Tibial nerve (tissue), 4 donors: Measurements from ENCODE around the gene PPP2R2D. TPM values are rescaled to one million over a fixed set of nuclear protein-coding genes. Genes with fewer than 3 reads are reported as not detected.
"Not testable (repeated sequence)": the region's sequence is repeated elsewhere in the genome, so short reads cannot be mapped to it uniquely, and the experiment has no call there.

Experiments
- DNase-seq, 2 donors: peaks; one replicate each; pipeline ENCODE4 v3.0.0-alpha.2; 2019; ENCODE audit warnings: low spot score in 2 of 2
- H3K27ac ChIP-seq, 4 donors: fragments of 200-600 bp; sonication (generic) in 3 of 4; one replicate each; pipeline ENCODE4 v1.5.1; 2017 to 2019; ENCODE audit warnings: mild to moderate bottlenecking in 1 of 4
- H3K27me3 ChIP-seq, 2 donors: fragments of 200-600 bp; sonication (generic) in 1 of 2; one replicate each; pipeline versions ENCODE4 v1.5.1 to v1.6.0; 2017 to 2019
- H3K36me3 ChIP-seq, 3 donors: fragments of 200-600 bp; sonication (generic); one replicate each; pipeline ENCODE4 v1.5.1; 2018 to 2019
- H3K4me1 ChIP-seq, 4 donors: fragments of 200-600 bp; sonication (generic) in 3 of 4; one replicate each; pipeline ENCODE4 v1.5.1; 2017 to 2019
- H3K4me3 ChIP-seq, 4 donors: fragments of 200-600 bp; sonication (generic) in 3 of 4; one replicate each; pipeline ENCODE4 v1.5.1; 2017 to 2019; ENCODE audit warnings: mild to moderate bottlenecking in 1 of 4, moderate library complexity in 1 of 4
- H3K9me3 ChIP-seq, 4 donors: fragments of 200-600 bp; sonication (generic) in 3 of 4; one replicate each; pipeline ENCODE4 v1.5.1; 2017 to 2019
- CTCF ChIP-seq, 5 experiments: fragments of 200-600 bp in 3 of 5; fragments of 450-650 bp in 2 of 5; sonication (generic) in 3 of 5; IDR thresholded peaks; one replicate each; pipeline ENCODE4 v1.5.1; 2016 to 2019; ENCODE audit warnings: antibody characterized with exemption in 5 of 5, mild to moderate bottlenecking in 3 of 5, moderate library complexity in 2 of 5
- EP300 ChIP-seq, 2 donors: sonication (generic); formaldehyde crosslinking; IDR thresholded peaks; one replicate each; pipeline ENCODE4 v1.6.1; 2017; ENCODE audit warnings: antibody characterized with exemption in 2 of 2, mild to moderate bottlenecking in 1 of 2
- POLR2A ChIP-seq, 2 donors: fragments of 450-650 bp; IDR thresholded peaks; one replicate each; pipeline ENCODE4 v1.6.1; 2017; ENCODE audit warnings: antibody characterized with exemption in 2 of 2, mild to moderate bottlenecking in 2 of 2, moderate library complexity in 2 of 2
- WGBS, 2 donors: methylation state at CpG; one replicate each; pipeline ENCODE4 v1.1.5; 2018; 5-methylcytosine and 5-hydroxymethylcytosine counted together
- total RNA-seq, 4 donors: library from RNA; depleted of rRNA; stranded (reverse); fragments of >200 nt; gene quantifications; one replicate each; pipeline ENCODE4 v1.1.0, GENCODE V29; 2016

Gene PPP2R2D
- total RNA-seq, 4 donors from 2014 or later: 22.9 to 35.1 (median 28.9) TPM

GRCh38 chr10:131947631-131948347, 47.0 kb downstream of the PPP2R2D start:
- WGBS, 2 donors: 88 to 94% methylated on average over 18 of the region's 18 CpGs
- H3K9me3 ChIP-seq: no peaks in the 10 kb centered on the region
- no peaks in the 10 kb centered on the region for H3K27me3 ChIP-seq
- no peak for TF ChIP-seq CTCF (IDR thresholded peaks at IDR 0.05)
- H3K36me3 ChIP-seq: peaks cover 6 to 87% (median 18%) of the 10 kb centered on the region in 3 donors
- H3K27ac ChIP-seq: no peak overlapping the region
- no peak for DNase-seq
- H3K4me1 ChIP-seq: no peaks in the 10 kb centered on the region
- no peak overlapping the region for H3K4me3 ChIP-seq

- DNase-seq: no peak
- 86 to 94% methylated on average over 6 of the region's 6 CpGs for WGBS, 2 donors
- Histone ChIP-seq H3K27me3 (no peaks in the 10 kb centered on the region), H3K4me1 (no peaks in the 10 kb centered on the region), H3K36me3 (peaks cover 6 to 83% (median 18%) of the 10 kb centered on the region in 3 donors), H3K9me3 (no peaks in the 10 kb centered on the region), H3K4me3 (no peak overlapping the region), H3K27ac (no peak overlapping the region)
- TF ChIP-seq CTCF (IDR thresholded peaks at IDR 0.05) (no peak), POLR2A (IDR thresholded peaks at IDR 0.05) (no peak), EP300 (IDR thresholded peaks at IDR 0.05) (no peak)
These were observed 47.7 kb downstream of the PPP2R2D start for GRCh38 chr10:131948501-131948900.

GRCh38 chr10:131949041-131949862, 48.4 kb downstream of the PPP2R2D start:
- Histone ChIP-seq H3K27me3 (no peaks in the 10 kb centered on the region), H3K36me3 (peaks cover 6 to 84% (median 18%) of the 10 kb centered on the region in 3 donors), H3K4me3 (no peak overlapping the region), H3K9me3 (no peaks in the 10 kb centered on the region), H3K4me1 (no peaks in the 10 kb centered on the region), H3K27ac (no peak overlapping the region)
- TF ChIP-seq POLR2A (IDR thresholded peaks at IDR 0.05) (no peak), CTCF (IDR thresholded peaks at IDR 0.05) (no peak), EP300 (IDR thresholded peaks at IDR 0.05) (no peak)
- no peak for DNase-seq
- WGBS, 2 donors: 96 to 98% methylated on average over 15 to 22 of the region's 23 CpGs

GRCh38 chr10:131949908-131950307, 49.1 kb downstream of the PPP2R2D start:
- WGBS, 2 donors: 76 to 84% methylated on average over 6 of the region's 7 CpGs
- H3K27ac ChIP-seq, DNase-seq, H3K4me3 ChIP-seq, H3K4me1 ChIP-seq, H3K27me3 ChIP-seq, H3K9me3 ChIP-seq: not testable (repeated sequence)
- H3K36me3 ChIP-seq: peaks cover 5 to 84% (median 18%) of the 10 kb centered on the region in 3 donors

GRCh38 chr10:131954356-131954965, 53.7 kb downstream of the PPP2R2D start:
- H3K27ac ChIP-seq: no peak overlapping the region
- no peak overlapping the region for H3K4me3 ChIP-seq
- H3K9me3 ChIP-seq: no peaks in the 10 kb centered on the region
- H3K4me1 ChIP-seq: no peaks in the 10 kb centered on the region
- no peak for DNase-seq
- TF ChIP-seq CTCF (IDR thresholded peaks at IDR 0.05) (no peak), POLR2A (IDR thresholded peaks at IDR 0.05) (no peak), EP300 (IDR thresholded peaks at IDR 0.05) (no peak)
- H3K36me3 ChIP-seq: peaks cover 0 to 83% (median 2%) of the 10 kb centered on the region in 3 donors
- no peaks in the 10 kb centered on the region for H3K27me3 ChIP-seq
- WGBS, 2 donors: 91 to 93% methylated on average over 21 of the region's 21 CpGs
